IPS-18c (cell line): ENCODE data around the gene TUBGCP4.
"Not testable (repeated sequence)": the region's sequence is repeated elsewhere in the genome, so short reads cannot be mapped to it uniquely, and the experiment has no call there.

Experiments
- H3K4me3 ChIP-seq: 2 replicates; pipeline ENCODE4 v1.7.0; 2013; ENCODE audit warnings: low read depth, mild to moderate bottlenecking, low read length, moderate library complexity; ENCODE audit not compliant: insufficient read depth
- H3K9me3 ChIP-seq: one replicate; pipeline ENCODE4 v1.6.1; 2013; ENCODE audit warnings: mild to moderate bottlenecking, low read length, moderate library complexity; ENCODE audit not compliant: control insufficient read depth, insufficient read depth

The TUBGCP4 gene

GRCh38 chr15:43383070-43383469, 12.2 kb downstream of the TUBGCP4 start:
- no peaks in the 10 kb centered on the region for H3K9me3 ChIP-seq
- H3K4me3 ChIP-seq = no peak overlapping the region

GRCh38 chr15:43390723-43391122, 19.8 kb downstream of the TUBGCP4 start:
- no peaks in the 10 kb centered on the region for H3K9me3 ChIP-seq

GRCh38 chr15:43393592-43393991, 22.7 kb downstream of the TUBGCP4 start:
- not testable (repeated sequence) for H3K4me3 ChIP-seq, H3K9me3 ChIP-seq

More at GRCh38 chr15:43390723-43391122, 19.8 kb downstream of the TUBGCP4 start:
- no peak overlapping the region for H3K4me3 ChIP-seq

- no peaks in the 10 kb centered on the region for H3K9me3 ChIP-seq
- H3K4me3 ChIP-seq = no peak overlapping the region
Measured at GRCh38 chr15:43402255-43402654, 31.4 kb downstream of the TUBGCP4 start.

- Histone ChIP-seq H3K9me3 (no peaks in the 10 kb centered on the region), H3K4me3 (no peak overlapping the region)
Measured at GRCh38 chr15:43403616-43404015, 32.7 kb downstream of the TUBGCP4 start.

- Histone ChIP-seq H3K9me3 (no peaks in the 10 kb centered on the region), H3K4me3 (no peak overlapping the region)
Measured at GRCh38 chr15:43404130-43404529, 33.2 kb downstream of the TUBGCP4 start.

- Histone ChIP-seq H3K9me3 (no peaks in the 10 kb centered on the region), H3K4me3 (no peak overlapping the region)
Measured at GRCh38 chr15:43406189-43406588, 35.3 kb downstream of the TUBGCP4 start.

GRCh38 chr15:43406808-43407207, 35.9 kb downstream of the TUBGCP4 start:
- Histone ChIP-seq H3K9me3 (no peaks in the 10 kb centered on the region), H3K4me3 (no peak overlapping the region)

- Histone ChIP-seq H3K9me3 (no peaks in the 10 kb centered on the region), H3K4me3 (no peak overlapping the region)
Measured at GRCh38 chr15:43408789-43409188, 37.9 kb downstream of the TUBGCP4 start.

- no peaks in the 10 kb centered on the region for H3K9me3 ChIP-seq
- H3K4me3 ChIP-seq = no peak overlapping the region
Measured at GRCh38 chr15:43410572-43411214, 39.8 kb downstream of the TUBGCP4 start.

GRCh38 chr15:43412096-43412495, 41.2 kb downstream of the TUBGCP4 start:
- Histone ChIP-seq H3K9me3 (no peaks in the 10 kb centered on the region), H3K4me3 (no peak overlapping the region)

- no peak overlapping the region for H3K4me3 ChIP-seq
- H3K9me3 ChIP-seq = no peaks in the 10 kb centered on the region
Measured at GRCh38 chr15:43414196-43414595, 43.3 kb downstream of the TUBGCP4 start.

GRCh38 chr15:43420435-43420834, 49.5 kb downstream of the TUBGCP4 start:
- Histone ChIP-seq H3K9me3 (no peaks in the 10 kb centered on the region), H3K4me3 (no peak overlapping the region)

- Histone ChIP-seq H3K9me3 (no peaks in the 10 kb centered on the region), H3K4me3 (no peak overlapping the region)
Measured at GRCh38 chr15:43420876-43421275, 50.0 kb downstream of the TUBGCP4 start.

- no peak overlapping the region for H3K4me3 ChIP-seq
Measured at GRCh38 chr15:43423793-43424192, 52.9 kb downstream of the TUBGCP4 start.

GRCh38 chr15:43429687-43430086, 58.8 kb downstream of the TUBGCP4 start:
- Histone ChIP-seq H3K9me3 (no peaks in the 10 kb centered on the region), H3K4me3 (no peak overlapping the region)

More at GRCh38 chr15:43423793-43424192, 52.9 kb downstream of the TUBGCP4 start:
- no peaks in the 10 kb centered on the region for H3K9me3 ChIP-seq

GRCh38 chr15:43433165-43433564, 62.3 kb downstream of the TUBGCP4 start:
- Histone ChIP-seq H3K9me3 (no peaks in the 10 kb centered on the region), H3K4me3 (no peak overlapping the region)

- H3K4me3 ChIP-seq = no peak overlapping the region
- no peaks in the 10 kb centered on the region for H3K9me3 ChIP-seq
Measured at GRCh38 chr15:43433661-43434303, 62.9 kb downstream of the TUBGCP4 start.

- H3K4me3 ChIP-seq = no peak overlapping the region
- no peaks in the 10 kb centered on the region for H3K9me3 ChIP-seq
Measured at GRCh38 chr15:43434446-43434845, 63.5 kb downstream of the TUBGCP4 start.
